Activated naive CD4-positive, alpha-beta T cell treated with Interleukin-2 at 50 U/mL for 16 hours (primary cell): ENCODE data around the gene SERPINH1.

Experiments used
- DNase-seq: peaks from one replicate; pipeline ENCODE4 v3.0.0-alpha.2; 2020

Gene SERPINH1

GRCh38 chr11:75557666-75558494 is 4.2 kb upstream of the SERPINH1 start:
- DNase-seq = no peak

GRCh38 chr11:75558939-75559843 is 2.9 kb upstream of the SERPINH1 start:
- DNase-seq = no peak

- no peak for DNase-seq
Observed at GRCh38 chr11:75560644-75561043, 1.4 kb upstream of the SERPINH1 start.

- DNase-seq = no peak
Observed at GRCh38 chr11:75561426-75562047, 516 bp upstream of the SERPINH1 start.

- DNase-seq = no peak
Observed at GRCh38 chr11:75562836-75563484, 907 bp downstream of the SERPINH1 start.

- no peak for DNase-seq
Observed at GRCh38 chr11:75563501-75563977, 1.5 kb downstream of the SERPINH1 start.

- DNase-seq = no peak
Observed at GRCh38 chr11:75563978-75564552, 2.0 kb downstream of the SERPINH1 start.

- no peak for DNase-seq
Observed at GRCh38 chr11:75565221-75565814, 3.3 kb downstream of the SERPINH1 start.

- DNase-seq = no peak
Observed at GRCh38 chr11:75565916-75566762, 4.1 kb downstream of the SERPINH1 start.

- DNase-seq = no peak
Observed at GRCh38 chr11:75566763-75567279, 4.8 kb downstream of the SERPINH1 start.

GRCh38 chr11:75567971-75568370 is 5.9 kb downstream of the SERPINH1 start:
- no peak for DNase-seq

- no peak for DNase-seq
Observed at GRCh38 chr11:75568616-75569219, 6.7 kb downstream of the SERPINH1 start.

GRCh38 chr11:75570559-75571139 is 8.6 kb downstream of the SERPINH1 start:
- DNase-seq = no peak

- no peak for DNase-seq
Observed at GRCh38 chr11:75571625-75572024, 9.6 kb downstream of the SERPINH1 start.

- DNase-seq = no peak
Observed at GRCh38 chr11:75572744-75573143, 10.7 kb downstream of the SERPINH1 start.

GRCh38 chr11:75574698-75575602 is 12.9 kb downstream of the SERPINH1 start:
- DNase-seq = no peak

- DNase-seq = no peak
Observed at GRCh38 chr11:75576017-75576416, 14.0 kb downstream of the SERPINH1 start.

- DNase-seq = no peak
Observed at GRCh38 chr11:75576499-75576918, 14.5 kb downstream of the SERPINH1 start.

GRCh38 chr11:75577207-75577606 is 15.2 kb downstream of the SERPINH1 start:
- DNase-seq = peak; percentile 58
